Forelimb muscle (tissue), 1 donor: ENCODE measurements around the gene ARNT2. TPM values are rescaled to one million over a fixed set of nuclear protein-coding genes. Genes with fewer than 3 reads are reported as not detected.
"Not testable (repeated sequence)": the region's sequence is repeated elsewhere in the genome, so short reads cannot be mapped to it uniquely, and the experiment has no call there.

Source experiments
- DNase-seq: peaks from one replicate; pipeline ENCODE4 v3.0.0-alpha.2; 2013; ENCODE audit warnings: low read depth
- polyA plus RNA-seq: library from polyadenylated mRNA; unstranded; fragments of 120-200 nt; gene quantifications from one replicate; pipeline ENCODE4 v1.2.1, GENCODE V29; 2013; ENCODE audit not compliant: insufficient read length

ARNT2 gene
- polyA plus RNA-seq, 1 donor = 6.6 TPM

DNA sequence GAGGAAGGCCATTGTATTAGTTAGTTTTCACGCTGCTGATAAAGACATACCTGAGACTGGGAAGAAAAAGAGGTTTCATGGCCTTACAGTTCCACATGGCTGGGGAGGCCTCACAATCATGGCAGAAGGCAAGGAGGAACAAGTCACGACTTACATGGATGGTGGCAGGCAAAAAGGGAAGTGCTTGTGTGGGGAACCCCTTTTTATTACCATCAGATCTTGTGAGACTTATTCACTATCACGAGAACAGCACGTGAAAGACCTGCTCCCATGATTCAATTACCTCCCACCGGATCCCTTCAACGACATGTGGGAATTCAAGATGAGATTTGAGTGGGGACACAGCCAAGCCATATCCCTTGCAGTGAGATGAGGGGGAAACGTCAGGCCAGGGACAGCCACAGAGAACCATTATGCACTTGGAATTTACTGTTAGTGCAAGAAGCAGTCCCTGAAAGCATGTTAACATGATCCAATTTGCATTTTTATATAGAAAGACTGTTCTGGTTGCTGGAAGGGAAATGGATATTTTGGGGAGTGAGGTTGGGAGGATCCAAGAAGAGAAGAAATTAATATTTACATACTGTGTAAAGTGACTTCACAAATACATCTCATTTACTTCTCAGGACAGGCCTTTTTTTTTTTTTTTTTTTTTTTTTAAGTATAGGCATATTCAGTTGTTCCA is 87.1 kb downstream of the ARNT2 start:
- no peak for DNase-seq

DNA sequence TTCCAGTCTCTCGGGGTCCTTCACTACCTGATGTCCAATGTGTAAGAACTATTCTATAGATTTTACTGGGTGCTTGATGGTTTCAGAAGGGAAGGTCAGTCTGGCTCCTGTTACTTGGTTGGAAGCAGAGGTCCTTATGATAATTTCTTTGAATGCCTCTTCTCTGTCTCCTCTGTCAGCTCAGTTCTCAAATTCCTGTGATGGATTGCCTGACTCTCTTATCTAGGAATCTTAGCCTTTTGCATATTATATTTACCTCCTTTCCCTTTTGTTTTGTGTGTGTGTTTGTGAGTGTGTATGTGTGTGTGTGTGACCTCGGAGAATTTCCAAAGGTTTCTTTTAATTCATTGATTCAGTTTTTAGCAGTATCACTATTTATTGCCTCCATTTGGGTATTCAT is 88.2 kb downstream of the ARNT2 start:
- DNase-seq = no peak

DNA sequence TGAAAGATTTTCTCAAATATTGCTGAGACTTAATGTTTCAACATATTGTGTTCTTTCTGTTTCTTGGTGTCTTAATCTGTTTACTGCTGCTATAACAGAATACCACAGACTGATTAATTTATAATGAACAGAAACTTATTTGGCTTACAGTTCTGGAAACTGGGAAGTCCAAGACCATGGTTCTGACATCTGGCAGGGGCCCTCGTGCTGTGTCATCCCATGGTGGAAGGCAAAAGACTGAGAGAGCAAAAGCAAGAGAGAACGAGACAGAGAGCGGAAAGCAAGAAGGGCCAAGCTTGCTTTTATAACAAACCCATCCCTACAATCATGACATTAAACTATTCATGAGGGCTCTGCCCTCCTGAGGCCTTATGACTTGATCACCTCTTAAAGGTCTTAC is 88.7 kb downstream of the ARNT2 start:
- no peak for DNase-seq

DNA sequence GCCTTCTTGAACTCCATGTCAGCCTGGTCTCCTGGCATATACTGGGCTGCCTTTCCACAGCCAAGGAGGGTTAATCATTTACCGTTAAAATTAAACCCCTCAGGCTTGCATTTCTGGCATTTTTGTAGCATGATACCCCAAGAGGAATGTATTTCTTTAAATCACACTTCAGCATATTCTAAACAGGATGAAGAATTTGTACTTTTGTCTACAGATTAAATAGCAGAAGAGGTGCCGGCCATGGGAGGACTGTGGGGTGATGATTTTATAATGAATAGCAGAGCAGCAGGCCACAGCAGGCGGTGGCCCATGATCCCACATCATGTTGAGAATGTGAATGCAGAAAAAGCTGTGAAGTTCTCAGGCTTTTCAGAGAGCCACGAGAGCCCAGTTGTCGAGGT is 90.2 kb downstream of the ARNT2 start:
- no peak for DNase-seq

DNA sequence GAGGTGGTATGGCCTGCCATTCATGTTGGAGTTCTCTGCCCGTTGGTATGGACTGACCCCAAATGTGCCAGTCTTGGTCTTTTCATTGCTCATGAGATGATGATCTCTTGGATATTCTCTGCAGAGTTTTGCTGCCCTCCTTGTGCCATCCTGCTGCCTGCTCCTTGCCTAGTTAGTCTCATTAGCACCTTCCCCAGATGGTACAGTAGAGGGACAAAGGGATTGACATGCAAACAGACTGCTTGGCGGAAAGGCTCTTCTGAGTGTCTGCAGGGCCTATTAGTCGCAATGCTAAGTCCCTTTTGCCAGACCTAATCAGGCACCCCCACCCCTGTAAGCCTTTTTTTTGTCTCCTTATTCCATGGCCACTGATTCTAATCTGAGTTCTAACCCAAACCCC is 90.6 kb downstream of the ARNT2 start:
- DNase-seq = no peak

DNA sequence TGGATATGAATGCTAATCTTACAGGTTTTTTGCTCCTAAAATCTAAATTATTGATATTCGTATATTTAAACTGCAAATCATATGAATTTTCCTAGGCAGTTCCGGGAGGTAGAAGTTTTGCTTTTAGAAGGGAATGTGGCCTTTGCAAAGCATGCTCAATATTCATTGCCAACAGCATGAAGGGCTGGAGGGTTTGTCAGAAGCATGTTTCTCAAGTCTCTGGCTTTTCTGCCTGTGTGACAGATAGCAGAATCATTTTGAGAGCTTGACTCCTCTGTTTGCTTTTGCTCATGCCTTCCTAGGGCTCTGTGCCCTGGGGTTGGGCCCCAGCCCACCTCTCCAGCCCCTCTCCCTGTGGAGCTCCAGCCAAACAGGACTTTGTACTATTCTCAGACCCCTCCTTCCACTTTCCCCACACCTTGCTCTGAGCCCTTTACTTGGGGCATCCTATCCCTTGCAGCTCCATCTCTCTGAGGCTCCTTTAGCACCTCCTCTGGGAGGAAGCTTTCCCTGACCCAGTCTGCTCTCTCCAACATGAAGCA is 91.3 kb downstream of the ARNT2 start:
- no peak for DNase-seq

DNA sequence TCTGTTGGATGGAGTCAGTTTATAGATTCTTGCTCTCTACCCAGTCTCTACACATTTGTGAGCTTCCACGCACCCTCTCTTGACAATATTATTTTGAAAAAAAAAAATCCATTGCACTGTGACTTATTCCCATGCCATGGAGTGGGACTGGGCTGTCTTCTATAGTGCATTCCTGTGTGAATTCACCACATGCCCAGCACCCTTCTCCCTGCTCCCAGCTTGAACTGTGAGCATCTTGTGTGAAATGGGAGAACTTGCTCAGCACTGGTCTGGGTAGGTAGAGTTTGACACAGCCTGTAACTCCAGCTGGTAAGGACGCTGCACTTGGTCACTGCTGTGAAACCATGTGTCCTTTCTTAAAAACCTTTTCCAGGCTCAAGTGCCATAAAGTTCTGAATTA is 91.9 kb downstream of the ARNT2 start:
- no peak for DNase-seq

DNA sequence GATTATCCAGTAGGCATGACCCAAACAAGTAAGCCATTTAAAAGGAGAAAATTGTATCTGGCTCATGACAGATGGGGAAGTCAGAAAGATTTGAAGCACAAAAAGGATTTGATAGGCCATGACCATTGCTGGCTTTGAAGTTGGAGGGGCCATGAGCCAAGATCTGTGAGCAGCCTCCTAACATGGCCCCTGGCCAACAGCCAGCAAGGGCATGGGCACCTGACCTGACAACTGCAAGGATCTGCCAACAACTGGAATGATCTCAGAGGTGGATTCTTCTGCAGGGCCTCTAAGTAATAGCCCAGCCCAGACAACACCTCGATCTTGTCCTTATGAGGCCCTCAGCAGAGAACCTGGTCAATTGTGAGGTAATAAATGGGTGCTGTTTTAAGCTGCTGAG is 93.0 kb downstream of the ARNT2 start:
- no peak for DNase-seq

DNA sequence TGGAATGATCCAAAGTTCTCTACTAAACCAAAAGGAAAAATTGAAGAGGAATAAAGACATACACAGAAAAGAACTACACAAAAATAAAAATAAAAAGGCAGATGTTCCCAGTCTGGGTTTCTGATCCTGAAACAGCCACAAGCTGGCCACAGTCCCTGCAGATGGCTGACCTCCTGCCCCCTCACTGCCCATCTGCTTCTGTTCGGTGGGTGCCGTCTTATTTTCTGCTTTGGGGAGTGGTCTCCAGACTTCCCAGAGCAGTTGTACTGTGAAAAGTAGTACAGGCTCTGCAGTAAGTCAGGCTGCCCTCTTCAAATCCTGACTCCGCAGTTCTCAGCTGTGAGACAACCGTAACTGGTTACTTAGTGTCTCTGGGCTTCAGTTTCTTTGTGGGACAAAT is 94.5 kb downstream of the ARNT2 start:
- DNase-seq = no peak

DNA sequence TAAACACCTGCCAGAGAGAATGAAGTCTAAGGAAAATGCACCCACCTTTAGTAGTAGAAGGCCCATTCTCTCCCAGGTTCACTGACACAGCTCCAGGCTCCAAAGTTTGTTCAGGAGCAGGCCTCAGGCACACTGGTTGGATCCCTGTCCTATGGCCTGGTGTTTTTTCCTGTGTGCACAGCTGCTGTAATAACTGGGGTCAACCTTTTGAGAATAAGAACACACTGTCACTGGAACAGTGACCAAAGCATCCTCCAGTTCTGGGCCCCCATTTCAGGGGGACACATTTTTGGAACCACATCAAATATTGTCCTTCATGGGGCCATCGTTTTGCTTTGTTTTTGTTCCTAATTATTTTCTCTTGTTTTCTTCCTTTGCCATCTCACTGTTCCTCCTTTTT is 95.8 kb downstream of the ARNT2 start:
- DNase-seq = no peak

DNA sequence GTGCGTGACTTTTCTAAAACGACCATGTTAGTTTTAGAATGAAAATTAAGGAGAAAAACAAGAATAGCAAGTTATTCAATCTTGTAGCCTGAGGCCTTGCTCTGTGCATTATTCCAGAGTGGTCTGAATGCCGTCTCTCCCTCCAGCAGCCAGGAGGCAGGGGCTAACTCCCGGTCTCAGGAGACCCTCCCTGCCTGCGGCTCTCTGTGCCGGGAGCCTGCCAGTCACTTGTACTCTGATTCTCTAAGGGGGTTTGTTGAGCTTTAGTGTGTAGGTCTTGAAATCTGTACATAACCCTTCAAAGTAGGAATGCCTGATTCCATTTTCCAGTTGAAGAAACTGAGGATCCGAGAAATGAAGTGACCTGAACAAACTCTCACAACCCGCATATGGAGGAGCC is 97.3 kb downstream of the ARNT2 start:
- DNase-seq = no peak

DNA sequence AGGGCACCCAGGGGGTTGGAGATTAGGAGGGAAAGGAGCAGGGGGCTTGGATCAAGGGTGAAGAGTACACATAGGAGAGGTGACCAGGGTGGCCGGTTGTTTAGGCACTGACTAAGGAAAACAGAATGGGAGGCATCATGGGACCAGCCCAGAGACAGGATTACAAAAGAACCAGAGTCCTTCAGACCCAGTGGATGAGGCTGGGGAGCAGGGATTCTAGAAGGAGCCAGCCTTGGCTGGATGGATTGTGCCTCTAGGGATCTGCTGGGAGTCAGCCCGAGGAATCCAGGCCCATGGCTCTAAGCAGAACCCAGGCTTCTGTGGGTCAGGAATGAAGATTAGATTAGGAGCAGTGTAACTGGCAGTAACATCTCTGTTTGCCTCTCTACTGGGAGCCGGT is 98.6 kb downstream of the ARNT2 start:
- no peak for DNase-seq

DNA sequence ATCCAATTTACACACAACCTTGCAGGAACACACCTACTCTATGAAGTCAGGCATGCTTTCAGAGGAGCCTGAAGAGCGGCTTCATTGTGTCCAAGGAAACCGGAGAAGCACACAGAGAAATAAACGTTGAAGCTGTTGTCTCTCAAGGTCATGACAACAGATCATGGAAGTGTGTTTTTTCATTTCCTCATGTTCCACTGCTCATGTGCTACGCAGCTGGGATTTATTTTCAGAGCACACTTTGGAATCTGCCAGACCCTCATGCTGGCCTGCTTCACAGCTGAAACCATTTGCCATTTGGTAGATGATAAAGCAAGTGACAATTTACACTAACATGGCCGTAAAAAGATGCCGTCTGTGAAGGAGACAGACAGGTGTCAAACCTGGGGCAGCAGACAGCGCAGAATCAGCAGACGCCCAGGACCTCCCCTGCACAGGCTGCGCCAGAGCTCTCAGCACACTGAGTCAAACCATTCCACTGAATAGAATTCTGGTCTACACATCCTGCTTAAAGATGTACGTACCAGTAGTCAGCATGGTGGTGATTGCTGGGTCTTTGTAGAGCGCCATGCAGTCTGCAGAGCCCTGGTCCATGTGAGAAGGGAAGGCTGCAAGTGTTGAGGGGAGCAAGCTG is 99.3 kb downstream of the ARNT2 start:
- DNase-seq = no peak

DNA sequence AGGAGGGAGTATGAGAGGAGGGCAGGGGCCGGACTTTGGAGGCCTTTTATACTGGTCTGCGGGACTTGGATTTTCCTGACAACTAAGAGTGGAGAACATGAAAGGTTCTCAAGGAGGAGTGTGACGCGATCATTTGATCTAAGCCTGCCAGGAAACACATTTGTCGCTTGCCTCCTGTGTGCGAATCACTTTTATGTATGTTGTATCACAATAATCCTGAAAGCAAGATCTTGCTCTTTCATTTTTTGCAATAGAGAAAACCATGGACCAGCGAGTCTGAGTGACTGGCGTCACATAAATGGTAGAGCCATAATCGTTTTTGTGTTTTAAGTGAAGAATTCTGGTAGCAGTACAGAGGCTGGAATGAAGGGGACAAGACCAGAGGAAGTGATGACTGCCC is 100.7 kb downstream of the ARNT2 start:
- DNase-seq = no peak

DNA sequence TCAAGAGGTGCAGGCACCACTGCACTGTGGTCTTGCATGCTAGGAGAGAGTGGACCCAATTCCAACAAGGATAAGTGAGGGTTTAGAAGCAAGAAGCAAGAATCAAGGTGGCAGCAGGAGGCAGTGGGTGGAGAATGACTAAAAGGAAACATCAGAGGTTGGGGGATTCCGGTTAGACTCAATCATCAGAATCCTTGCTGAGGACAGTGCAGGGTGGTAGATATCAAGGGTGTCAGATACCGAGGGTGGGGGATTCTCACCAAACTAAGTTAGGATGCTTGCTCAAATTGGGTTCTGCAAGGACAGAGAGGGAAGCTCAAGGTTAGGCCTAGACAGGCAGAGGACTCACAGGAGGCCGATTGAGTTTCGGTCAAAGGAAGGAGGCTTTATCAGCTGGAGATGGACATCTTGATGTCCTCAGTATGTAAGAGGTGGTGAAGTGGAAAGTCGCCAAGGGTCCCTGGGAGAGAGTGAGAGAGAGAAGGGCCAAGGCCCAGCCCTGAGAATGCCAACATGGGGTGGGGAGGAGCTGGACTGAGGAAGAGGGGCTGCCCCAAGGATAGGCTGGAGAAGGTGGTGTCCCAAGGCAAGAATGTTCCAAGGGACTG is 102.2 kb downstream of the ARNT2 start:
- DNase-seq = no peak

DNA sequence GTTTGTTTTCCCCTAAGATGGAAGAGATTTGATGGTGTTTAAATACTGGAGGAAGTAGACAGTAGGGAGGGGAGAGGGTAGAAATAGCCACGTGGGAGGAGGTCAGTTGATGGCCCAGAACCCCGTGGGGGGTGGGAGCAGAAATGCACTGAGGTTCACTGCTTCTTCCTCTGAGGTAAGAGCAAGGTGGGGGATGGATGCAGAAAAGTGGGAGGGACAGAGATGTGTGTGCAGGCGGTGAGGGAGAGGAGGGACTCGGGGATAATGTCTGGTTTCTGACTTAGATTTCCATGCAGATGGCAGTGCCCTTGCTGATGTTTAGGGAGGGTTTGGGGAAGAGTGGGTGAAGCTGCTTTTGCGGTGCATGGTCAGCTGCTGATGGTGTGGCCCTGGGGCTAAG is 102.9 kb downstream of the ARNT2 start:
- no peak for DNase-seq

DNA sequence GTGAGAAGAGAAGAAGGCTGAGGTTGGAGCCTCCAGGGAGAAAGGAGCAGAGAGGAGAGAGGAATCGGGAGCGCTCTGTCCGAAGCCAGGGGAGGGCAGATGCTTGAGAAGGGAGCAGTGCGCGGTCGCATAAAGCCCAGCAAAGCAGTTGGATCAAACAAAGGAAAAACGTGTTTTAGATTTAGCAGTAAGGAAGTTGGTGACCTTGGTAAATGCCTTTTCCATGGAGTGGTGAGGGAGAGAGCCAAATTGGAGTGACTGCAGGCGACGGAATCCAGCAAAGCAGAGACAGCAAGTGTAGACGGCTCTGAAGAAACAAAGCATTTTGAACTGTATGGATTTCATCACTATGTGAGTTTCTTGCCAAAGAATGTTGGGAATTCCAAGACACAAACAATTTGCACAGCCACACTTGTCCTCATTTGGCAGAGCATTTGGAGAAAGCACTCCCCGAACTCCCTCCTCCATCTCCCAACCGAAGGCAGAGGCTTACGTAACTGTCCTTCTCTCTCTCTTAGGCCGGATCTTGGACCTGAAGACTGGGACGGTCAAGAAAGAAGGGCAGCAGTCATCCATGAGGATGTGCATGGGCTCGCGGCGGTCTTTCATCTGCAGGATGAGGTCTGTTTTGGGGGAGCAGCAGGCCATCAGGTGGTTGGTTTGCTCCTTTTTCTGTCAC is 103.6 kb downstream of the ARNT2 start:
- no peak for DNase-seq

DNA sequence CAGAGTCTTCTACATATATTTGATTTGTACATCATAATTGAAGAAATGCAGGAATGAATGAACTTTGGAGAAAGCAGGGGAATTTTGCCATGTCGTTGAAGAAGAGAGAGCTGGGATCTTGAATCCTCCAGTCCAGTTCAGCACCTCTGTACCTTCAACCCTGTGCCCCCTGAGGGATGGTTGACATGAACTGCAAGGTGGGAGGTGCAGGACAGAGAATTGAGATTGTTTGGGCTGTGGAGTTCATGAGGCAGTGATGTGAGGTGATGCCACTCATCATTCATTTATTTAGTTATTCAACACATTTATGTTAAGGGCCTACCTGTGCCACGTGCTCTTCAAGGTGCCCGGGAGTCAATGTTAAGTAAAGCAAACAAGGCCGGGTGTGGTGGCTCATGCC is 104.6 kb downstream of the ARNT2 start:
- no peak for DNase-seq

DNA sequence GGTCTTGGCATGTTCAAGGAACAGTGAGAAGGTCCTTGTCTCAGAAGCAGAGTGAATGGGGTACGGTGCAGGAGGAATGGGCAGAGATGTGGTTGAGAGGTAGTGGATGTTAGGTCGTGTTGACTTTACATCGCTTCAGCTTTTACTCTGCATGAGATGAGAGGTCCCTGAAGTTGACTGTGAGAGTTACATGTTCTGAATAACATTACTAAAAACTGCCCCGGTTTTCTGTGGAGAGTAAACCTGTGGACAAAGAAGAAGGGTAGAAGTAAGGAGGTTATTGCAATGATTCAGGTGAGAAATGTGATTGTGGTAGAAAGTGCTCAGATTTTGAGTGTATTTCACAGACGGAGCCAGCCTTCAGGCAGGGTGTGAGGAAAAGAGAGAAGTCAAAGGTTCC is 105.6 kb downstream of the ARNT2 start:
- no peak for DNase-seq

DNA sequence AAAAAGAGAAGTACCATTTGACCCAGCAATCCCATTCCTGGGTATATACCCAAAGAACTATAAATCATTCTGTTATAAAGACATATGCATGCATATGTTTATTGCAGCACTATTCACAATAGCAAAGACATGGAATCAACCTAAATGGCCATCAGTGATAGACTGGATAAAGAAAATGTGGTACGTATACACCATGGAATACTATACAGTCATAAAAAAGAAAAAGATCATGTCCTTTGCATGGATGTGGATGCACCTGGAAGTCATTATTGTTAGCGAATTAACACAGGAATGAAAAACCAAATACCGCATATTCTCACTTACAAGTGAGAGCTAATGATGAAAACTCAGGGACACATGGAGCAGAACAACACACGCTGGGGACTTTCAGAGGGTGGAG is 106.8 kb downstream of the ARNT2 start:
- not testable (repeated sequence) for DNase-seq

DNA sequence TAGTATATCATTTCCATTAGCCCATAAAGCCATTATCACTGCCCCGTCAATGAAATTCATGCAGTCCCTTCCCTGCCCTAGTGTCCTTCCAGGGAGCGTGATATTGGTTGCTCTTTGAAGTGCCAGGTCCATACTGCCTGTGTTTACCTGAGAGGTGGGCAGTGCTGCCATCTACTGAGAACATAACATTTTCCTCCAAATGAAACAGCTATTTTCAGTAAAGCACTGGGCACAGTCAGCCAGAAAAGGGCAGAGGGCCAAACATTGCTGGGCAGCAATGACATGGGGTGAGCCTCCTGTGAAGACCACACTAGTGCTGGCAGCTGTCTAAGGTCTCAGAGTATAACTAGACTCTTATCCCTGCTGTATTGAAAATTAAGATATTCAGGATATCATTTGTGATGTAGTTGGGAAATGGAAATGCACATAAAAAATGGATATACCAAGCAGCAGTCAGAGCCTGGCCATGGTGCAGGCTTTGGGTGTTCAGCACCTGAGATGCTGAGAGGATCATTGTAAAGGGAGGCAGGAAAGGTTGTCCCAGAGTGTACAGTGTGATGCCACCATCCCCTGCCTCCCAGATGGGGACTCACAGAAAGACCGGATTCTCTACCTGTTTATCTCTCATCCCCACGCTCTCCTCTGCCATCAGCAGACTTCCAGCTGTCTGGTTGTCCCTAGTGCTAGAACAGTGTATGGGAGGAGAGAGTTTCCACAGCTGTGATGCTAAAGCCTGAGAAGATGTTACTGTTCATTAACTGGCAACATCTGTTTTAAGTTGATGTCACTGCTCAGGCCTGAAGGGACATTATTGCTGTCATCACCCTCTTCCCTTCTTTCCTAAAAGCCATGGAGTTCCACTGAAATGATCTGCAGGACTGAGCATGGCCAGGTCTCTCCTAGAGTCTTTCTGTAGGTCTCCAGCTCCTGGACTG is 108.8 kb downstream of the ARNT2 start:
- no peak for DNase-seq
